Suprapubic skin (tissue), 4 donors: ENCODE data around the gene DNM3.

Experiments
- POLR2A ChIP-seq, 2 donors: fragments of 450-650 bp; IDR thresholded peaks; one replicate each; pipeline ENCODE4 v1.6.1; 2017; ENCODE audit warnings: antibody characterized with exemption in 2 of 2, mild to moderate bottlenecking in 2 of 2, moderate library complexity in 2 of 2
- POLR2AphosphoS5 ChIP-seq, 3 donors: sonication (generic); formaldehyde crosslinking; IDR thresholded peaks; one replicate each; pipeline ENCODE4 v1.6.1; 2017; ENCODE audit warnings: antibody characterized with exemption in 3 of 3
- TF ChIP-seq, protein P1 (sequence below), 2 donors: fragments of 200-600 bp in 1 of 2; fragments of 450-650 bp in 1 of 2; sonication (generic) in 1 of 2; IDR thresholded peaks; one replicate each; pipeline ENCODE4 v1.5.1; 2016 to 2019; ENCODE audit warnings: antibody characterized with exemption in 2 of 2, mild to moderate bottlenecking in 1 of 2, moderate library complexity in 1 of 2

DNA sequence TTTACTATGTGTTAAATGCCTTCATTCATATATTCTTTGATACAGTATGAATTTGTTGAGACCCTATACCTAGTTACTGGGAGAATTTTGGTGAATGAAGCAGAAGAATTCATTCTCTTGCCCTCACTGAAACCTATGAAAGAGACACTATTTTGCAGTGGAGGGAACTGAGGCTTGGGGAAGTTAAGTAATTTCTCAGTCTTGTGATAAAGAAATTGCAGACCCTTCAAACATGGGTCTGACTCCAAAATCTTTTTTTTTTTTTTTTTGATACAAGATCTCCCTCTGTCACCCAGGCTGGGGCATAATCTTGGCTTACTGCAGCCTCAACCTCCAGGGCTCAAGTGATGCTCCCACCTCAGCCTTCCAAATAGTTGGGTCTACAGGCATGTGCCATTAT lies 132.1 kb downstream of the DNM3 start:
- TF ChIP-seq, protein P1, sequence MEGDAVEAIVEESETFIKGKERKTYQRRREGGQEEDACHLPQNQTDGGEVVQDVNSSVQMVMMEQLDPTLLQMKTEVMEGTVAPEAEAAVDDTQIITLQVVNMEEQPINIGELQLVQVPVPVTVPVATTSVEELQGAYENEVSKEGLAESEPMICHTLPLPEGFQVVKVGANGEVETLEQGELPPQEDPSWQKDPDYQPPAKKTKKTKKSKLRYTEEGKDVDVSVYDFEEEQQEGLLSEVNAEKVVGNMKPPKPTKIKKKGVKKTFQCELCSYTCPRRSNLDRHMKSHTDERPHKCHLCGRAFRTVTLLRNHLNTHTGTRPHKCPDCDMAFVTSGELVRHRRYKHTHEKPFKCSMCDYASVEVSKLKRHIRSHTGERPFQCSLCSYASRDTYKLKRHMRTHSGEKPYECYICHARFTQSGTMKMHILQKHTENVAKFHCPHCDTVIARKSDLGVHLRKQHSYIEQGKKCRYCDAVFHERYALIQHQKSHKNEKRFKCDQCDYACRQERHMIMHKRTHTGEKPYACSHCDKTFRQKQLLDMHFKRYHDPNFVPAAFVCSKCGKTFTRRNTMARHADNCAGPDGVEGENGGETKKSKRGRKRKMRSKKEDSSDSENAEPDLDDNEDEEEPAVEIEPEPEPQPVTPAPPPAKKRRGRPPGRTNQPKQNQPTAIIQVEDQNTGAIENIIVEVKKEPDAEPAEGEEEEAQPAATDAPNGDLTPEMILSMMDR (IDR thresholded peaks at IDR 0.05), result no peak
- TF ChIP-seq POLR2A (IDR thresholded peaks at IDR 0.05) (no peak), POLR2AphosphoS5 (IDR thresholded peaks at IDR 0.05) (no peak)
